Activated CD4-positive, alpha-beta memory T cell treated with anti-CD3 and anti-CD28 coated beads for 36 hours (primary cell): ENCODE measurements around the gene ZNF860. TPM values are rescaled to one million over a fixed set of nuclear protein-coding genes. Genes with fewer than 3 reads are reported as not detected.
"Not testable (repeated sequence)": the region's sequence is repeated elsewhere in the genome, so short reads cannot be mapped to it uniquely, and the experiment has no call there.

ENCODE experiments used
- CTCF ChIA-PET: fragments of 350-600 bp; sonication (Branson Sonifier 250); formaldehyde crosslinking; loops from one replicate; lab custom pipeline; 2021; ENCODE audit warnings: antibody characterized with exemption, inconsistent platforms; lab: Charles Lee
- POLR2A ChIA-PET: fragments of 350-600 bp; sonication (Branson Sonifier 250); formaldehyde crosslinking; loops from one replicate; lab custom pipeline; 2021; ENCODE audit warnings: antibody characterized with exemption; lab: Charles Lee
- DNase-seq: peaks from one replicate; pipeline ENCODE4 v3.0.0-alpha.2; 2020
- H3K27ac Mint-ChIP-seq: one replicate; pipeline ENCODE4 v1.8.0; 2021; ENCODE audit warnings: mixed read lengths
- H3K27me3 Mint-ChIP-seq: one replicate; pipeline ENCODE4 v1.8.0; 2021; ENCODE audit warnings: mixed read lengths
- H3K36me3 Mint-ChIP-seq: one replicate; pipeline ENCODE4 v1.8.0; 2021; ENCODE audit warnings: mixed read lengths
- H3K4me1 Mint-ChIP-seq: one replicate; pipeline ENCODE4 v1.8.0; 2021; ENCODE audit warnings: low read depth, mixed read lengths
- H3K4me3 Mint-ChIP-seq: one replicate; pipeline ENCODE4 v1.8.0; 2021; ENCODE audit warnings: mild to moderate bottlenecking, mixed read lengths
- H3K9me3 Mint-ChIP-seq: one replicate; pipeline ENCODE4 v1.8.0; 2021; ENCODE audit warnings: mixed read lengths
- intact Hi-C: fragments of 100-400 bp; cut with micrococcal nuclease; formaldehyde crosslinking; loops from one replicate; pipeline ENCODE4 v1.15.1; 2023
- total RNA-seq, 2 experiments: library from RNA; stranded (reverse); gene quantifications; one replicate each; pipeline ENCODE4 v1.2.3, GENCODE V29; 2021

ZNF860 gene
- total RNA-seq, 2 experiments from 2014 or later = 0.19 TPM; not detected in 1

GRCh38 chr3:32003380-32003779, 21.8 kb downstream of the ZNF860 start:
- POLR2A ChIA-PET = no interaction called here
- no peak overlapping the region for H3K27ac Mint-ChIP-seq
- H3K4me3 Mint-ChIP-seq = no peak overlapping the region

GRCh38 chr3:32004113-32004765, 22.7 kb downstream of the ZNF860 start:
- intact Hi-C loops = no loop called here
- Mint-ChIP-seq H3K4me3 (no peak overlapping the region), H3K4me1 (no peaks in the 10 kb centered on the region), H3K9me3 (no peaks in the 10 kb centered on the region), H3K27me3 (peaks cover 29% of the 10 kb centered on the region), H3K36me3 (no peaks in the 10 kb centered on the region), H3K27ac (no peak overlapping the region)
- POLR2A ChIA-PET = no interaction called here
- no peak for DNase-seq
- CTCF ChIA-PET = no interaction called here

More at GRCh38 chr3:32003380-32003779, 21.8 kb downstream of the ZNF860 start:
- no peaks in the 10 kb centered on the region for H3K9me3 Mint-ChIP-seq
- DNase-seq = no peak
- intact Hi-C loops = no loop called here
- peaks cover 35% of the 10 kb centered on the region for H3K27me3 Mint-ChIP-seq
- CTCF ChIA-PET = no interaction called here
- no peaks in the 10 kb centered on the region for H3K4me1 Mint-ChIP-seq
- H3K36me3 Mint-ChIP-seq = no peaks in the 10 kb centered on the region

GRCh38 chr3:32009101-32009500, 27.6 kb downstream of the ZNF860 start:
- no peak for DNase-seq
- Mint-ChIP-seq H3K9me3 (no peaks in the 10 kb centered on the region), H3K4me1 (no peaks in the 10 kb centered on the region), H3K4me3 (no peak overlapping the region), H3K36me3 (no peaks in the 10 kb centered on the region), H3K27ac (no peak overlapping the region), H3K27me3 (peaks cover 15% of the 10 kb centered on the region)
- intact Hi-C loops = no loop called here
- CTCF ChIA-PET = interaction anchor here (0.9 to 1.4 kb wide), 2 partner anchors 10 to 135 kb away, joined by 3 to 4 read pairs; no protein-coding TSS in a partner anchor
- POLR2A ChIA-PET = no interaction called here

GRCh38 chr3:32009957-32010356, 28.4 kb downstream of the ZNF860 start:
- peaks cover 15% of the 10 kb centered on the region for H3K27me3 Mint-ChIP-seq
- H3K4me3 Mint-ChIP-seq = no peak overlapping the region
- POLR2A ChIA-PET = no interaction called here
- H3K36me3 Mint-ChIP-seq = no peaks in the 10 kb centered on the region
- intact Hi-C loops = no loop called here
- H3K27ac Mint-ChIP-seq = no peak overlapping the region
- CTCF ChIA-PET = interaction anchor here (0.9 to 1.4 kb wide), 4 partner anchors 8 to 135 kb away, joined by 3 to 4 read pairs (median 3); no protein-coding TSS in a partner anchor
- no peaks in the 10 kb centered on the region for H3K4me1 Mint-ChIP-seq
- no peak for DNase-seq
- peaks cover 2% of the 10 kb centered on the region for H3K9me3 Mint-ChIP-seq

GRCh38 chr3:32010699-32011098, 29.1 kb downstream of the ZNF860 start:
- H3K4me3 Mint-ChIP-seq, H3K36me3 Mint-ChIP-seq, POLR2A ChIA-PET, H3K4me1 Mint-ChIP-seq, intact Hi-C loops, H3K27ac Mint-ChIP-seq, H3K9me3 Mint-ChIP-seq: not testable (repeated sequence)
- CTCF ChIA-PET = interaction anchor here (0.9 to 1.3 kb wide), 2 partner anchors 7 to 13 kb away, joined by 3 read pairs; no protein-coding TSS in a partner anchor
- peaks cover 15% of the 10 kb centered on the region for H3K27me3 Mint-ChIP-seq
- DNase-seq = peak; percentile 42

GRCh38 chr3:32015638-32016037, 34.1 kb downstream of the ZNF860 start:
- H3K4me1 Mint-ChIP-seq, H3K27me3 Mint-ChIP-seq, H3K9me3 Mint-ChIP-seq, intact Hi-C loops, H3K27ac Mint-ChIP-seq, H3K36me3 Mint-ChIP-seq, DNase-seq, H3K4me3 Mint-ChIP-seq, CTCF ChIA-PET, POLR2A ChIA-PET: not testable (repeated sequence)

GRCh38 chr3:32017286-32017685, 35.7 kb downstream of the ZNF860 start:
- no peaks in the 10 kb centered on the region for H3K4me1 Mint-ChIP-seq
- POLR2A ChIA-PET = no interaction called here
- no peak for DNase-seq
- CTCF ChIA-PET = interaction anchor here (0.9 to 4.2 kb wide), 10 partner anchors 10 to 160 kb away, joined by 3 to 77 read pairs (median 4); no protein-coding TSS in a partner anchor
- H3K9me3 Mint-ChIP-seq = peaks cover 2% of the 10 kb centered on the region
- H3K36me3 Mint-ChIP-seq = no peaks in the 10 kb centered on the region
- no peak overlapping the region for H3K27ac Mint-ChIP-seq
- no peaks in the 10 kb centered on the region for H3K27me3 Mint-ChIP-seq
- intact Hi-C loops = no loop called here
- no peak overlapping the region for H3K4me3 Mint-ChIP-seq

GRCh38 chr3:32018757-32019564, 37.4 kb downstream of the ZNF860 start:
- ChIA-PET CTCF (interaction anchor here (0.6 to 4.2 kb wide), 33 partner anchors 10 to 1171 kb away, joined by 3 to 77 read pairs (median 3); no protein-coding TSS in a partner anchor), POLR2A (no interaction called here)
- Mint-ChIP-seq H3K4me3 (no peak overlapping the region), H3K9me3 (peaks cover 2% of the 10 kb centered on the region), H3K36me3 (no peaks in the 10 kb centered on the region), H3K4me1 (no peaks in the 10 kb centered on the region), H3K27ac (no peak overlapping the region), H3K27me3 (no peaks in the 10 kb centered on the region)
- intact Hi-C loops = loop anchor here (1.0 kb wide), 1 partner anchor 125 kb away; no protein-coding TSS in a partner anchor
- no peak for DNase-seq

GRCh38 chr3:32021155-32021554, 39.6 kb downstream of the ZNF860 start:
- intact Hi-C loops = no loop called here
- POLR2A ChIA-PET = no interaction called here
- DNase-seq = no peak
- Mint-ChIP-seq H3K36me3 (no peaks in the 10 kb centered on the region), H3K27me3 (no peaks in the 10 kb centered on the region), H3K4me3 (no peak overlapping the region), H3K27ac (no peak overlapping the region), H3K4me1 (no peaks in the 10 kb centered on the region), H3K9me3 (no peaks in the 10 kb centered on the region)
- CTCF ChIA-PET = interaction anchor here (2.2 kb wide), 1 partner anchor 123 kb away, joined by 9 read pairs; no protein-coding TSS in a partner anchor

GRCh38 chr3:32021748-32022147, 40.2 kb downstream of the ZNF860 start:
- no peak overlapping the region for H3K4me3 Mint-ChIP-seq
- CTCF ChIA-PET = interaction anchor here (1.3 to 2.2 kb wide), 2 partner anchors 123 to 133 kb away, joined by 4 to 9 read pairs; no protein-coding TSS in a partner anchor
- no peaks in the 10 kb centered on the region for H3K36me3 Mint-ChIP-seq
- H3K27ac Mint-ChIP-seq = no peak overlapping the region
- H3K4me1 Mint-ChIP-seq = no peaks in the 10 kb centered on the region
- POLR2A ChIA-PET = no interaction called here
- no peaks in the 10 kb centered on the region for H3K9me3 Mint-ChIP-seq
- no peak for DNase-seq
- intact Hi-C loops = no loop called here
- H3K27me3 Mint-ChIP-seq = no peaks in the 10 kb centered on the region

GRCh38 chr3:32022947-32023346, 41.4 kb downstream of the ZNF860 start:
- no peaks in the 10 kb centered on the region for H3K4me1 Mint-ChIP-seq
- no peak for DNase-seq
- H3K36me3 Mint-ChIP-seq = no peaks in the 10 kb centered on the region
- CTCF ChIA-PET = interaction anchor here (1.3 to 2.2 kb wide), 2 partner anchors 122 to 131 kb away, joined by 4 to 9 read pairs; no protein-coding TSS in a partner anchor
- intact Hi-C loops = no loop called here
- no peak overlapping the region for H3K27ac Mint-ChIP-seq
- no peak overlapping the region for H3K4me3 Mint-ChIP-seq
- peaks cover 4% of the 10 kb centered on the region for H3K27me3 Mint-ChIP-seq
- POLR2A ChIA-PET = no interaction called here
- no peaks in the 10 kb centered on the region for H3K9me3 Mint-ChIP-seq

- intact Hi-C loops = no loop called here
- no peaks in the 10 kb centered on the region for H3K4me1 Mint-ChIP-seq
Observed at GRCh38 chr3:32026593-32026992, 45.0 kb downstream of the ZNF860 start.

More at GRCh38 chr3:32026593-32026992, 45.0 kb downstream of the ZNF860 start:
- no peak for DNase-seq
- Mint-ChIP-seq H3K9me3 (no peaks in the 10 kb centered on the region), H3K27ac (no peak overlapping the region), H3K27me3 (peaks cover 7% of the 10 kb centered on the region), H3K36me3 (no peaks in the 10 kb centered on the region), H3K4me3 (no peak overlapping the region)
- CTCF ChIA-PET = interaction anchor here (1.0 to 1.8 kb wide), 2 partner anchors 9 to 118 kb away, joined by 3 to 8 read pairs; no protein-coding TSS in a partner anchor
- POLR2A ChIA-PET = no interaction called here
